GM18868 (cell line): ENCODE measurements around the gene AK1.

Experiments used
- ATAC-seq: cut with Tn5 transposase; IDR thresholded peaks from one replicate; pipeline ENCODE4 v1.9.1; 2021; ENCODE audit warnings: mild to moderate bottlenecking, moderate library complexity; ENCODE audit not compliant: unreplicated experiment

The AK1 gene

GRCh38 chr9:127869310-127870152 is 7.9 kb downstream of the AK1 start:
- ATAC-seq, result no peak

GRCh38 chr9:127868278-127868902 is 9.1 kb downstream of the AK1 start:
- ATAC-seq, result no peak

- no peak for ATAC-seq
Measured at GRCh38 chr9:127867356-127868277, 9.9 kb downstream of the AK1 start.

DNA sequence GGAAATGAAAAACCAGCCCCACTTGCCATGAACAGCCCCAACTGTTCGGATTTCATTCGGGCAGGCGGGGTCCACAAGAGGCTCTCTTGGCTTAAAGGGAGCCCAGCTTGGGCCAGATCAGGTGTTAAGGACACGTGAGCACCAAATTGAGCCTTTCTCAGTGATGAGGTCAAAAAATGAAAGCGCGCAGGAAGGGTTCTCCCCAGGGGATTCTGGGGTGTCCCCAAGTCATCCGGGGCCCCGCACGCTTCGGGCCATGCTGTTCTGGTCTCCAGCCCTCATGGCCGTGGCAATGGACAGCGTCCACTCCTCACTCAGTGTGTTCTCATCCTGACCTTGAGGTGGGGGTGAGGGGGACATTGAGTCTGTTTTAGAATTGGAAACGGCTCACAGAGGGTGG is 10.9 kb downstream of the AK1 start:
- ATAC-seq, result no peak

DNA sequence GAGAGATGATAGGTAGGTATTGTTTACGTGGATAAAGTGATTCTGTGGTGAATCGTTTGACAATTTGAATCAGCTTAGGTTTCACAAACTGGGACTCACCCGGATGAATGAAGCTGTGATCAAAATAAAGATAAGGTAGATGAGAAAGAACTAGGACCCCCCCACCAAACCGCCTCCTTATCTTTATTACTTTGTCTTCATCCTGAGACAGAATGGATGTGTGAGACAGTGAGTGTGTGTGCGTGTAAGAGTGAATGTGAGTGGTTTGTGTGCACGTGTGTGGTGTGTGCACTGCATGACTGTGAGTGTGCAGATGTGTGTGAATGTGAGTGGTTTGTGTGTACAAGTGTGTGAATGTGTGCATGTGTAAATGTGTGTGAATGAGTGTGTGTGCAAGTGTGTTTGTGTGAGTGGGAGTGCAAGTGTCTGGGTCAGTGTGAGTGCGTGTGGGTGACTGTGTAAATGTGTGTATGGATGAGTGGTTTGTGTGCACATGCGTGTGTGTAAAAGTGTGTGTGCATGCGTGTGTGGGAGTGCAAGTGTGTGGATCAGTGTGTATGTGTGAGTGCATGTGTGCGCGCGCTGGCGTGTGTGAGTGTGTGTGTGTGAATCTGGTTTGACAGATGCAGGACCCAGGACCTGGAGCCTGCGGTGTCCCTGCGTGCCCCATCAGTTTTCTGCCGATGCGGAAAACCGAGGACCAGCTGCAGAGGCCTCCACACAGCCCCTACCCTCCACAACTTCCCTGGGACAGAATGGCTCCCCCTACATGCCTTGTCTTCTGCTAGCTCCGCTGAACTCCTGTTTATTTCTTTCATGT is 11.6 kb downstream of the AK1 start:
- ATAC-seq, result no peak

DNA sequence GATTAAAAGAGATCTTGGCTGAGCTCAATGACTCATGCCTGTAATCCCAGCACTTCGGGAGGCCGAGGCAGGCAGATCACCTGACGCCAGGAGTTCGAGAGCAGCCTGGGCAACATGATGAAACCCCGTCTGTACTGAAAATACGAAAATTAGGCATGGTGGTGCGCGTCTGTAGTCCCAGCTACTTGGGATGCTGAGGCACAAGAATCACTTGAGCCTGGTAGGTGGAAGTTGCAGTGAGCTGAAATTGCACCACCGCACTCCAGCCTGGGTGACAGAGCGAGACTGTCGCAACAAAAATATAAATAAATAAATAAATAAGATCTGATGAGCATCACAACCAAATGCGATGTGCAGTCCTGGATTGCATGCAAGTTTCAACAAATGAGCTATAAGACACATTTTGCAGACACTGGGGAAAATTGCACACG is 14.3 kb downstream of the AK1 start:
- no peak for ATAC-seq

DNA sequence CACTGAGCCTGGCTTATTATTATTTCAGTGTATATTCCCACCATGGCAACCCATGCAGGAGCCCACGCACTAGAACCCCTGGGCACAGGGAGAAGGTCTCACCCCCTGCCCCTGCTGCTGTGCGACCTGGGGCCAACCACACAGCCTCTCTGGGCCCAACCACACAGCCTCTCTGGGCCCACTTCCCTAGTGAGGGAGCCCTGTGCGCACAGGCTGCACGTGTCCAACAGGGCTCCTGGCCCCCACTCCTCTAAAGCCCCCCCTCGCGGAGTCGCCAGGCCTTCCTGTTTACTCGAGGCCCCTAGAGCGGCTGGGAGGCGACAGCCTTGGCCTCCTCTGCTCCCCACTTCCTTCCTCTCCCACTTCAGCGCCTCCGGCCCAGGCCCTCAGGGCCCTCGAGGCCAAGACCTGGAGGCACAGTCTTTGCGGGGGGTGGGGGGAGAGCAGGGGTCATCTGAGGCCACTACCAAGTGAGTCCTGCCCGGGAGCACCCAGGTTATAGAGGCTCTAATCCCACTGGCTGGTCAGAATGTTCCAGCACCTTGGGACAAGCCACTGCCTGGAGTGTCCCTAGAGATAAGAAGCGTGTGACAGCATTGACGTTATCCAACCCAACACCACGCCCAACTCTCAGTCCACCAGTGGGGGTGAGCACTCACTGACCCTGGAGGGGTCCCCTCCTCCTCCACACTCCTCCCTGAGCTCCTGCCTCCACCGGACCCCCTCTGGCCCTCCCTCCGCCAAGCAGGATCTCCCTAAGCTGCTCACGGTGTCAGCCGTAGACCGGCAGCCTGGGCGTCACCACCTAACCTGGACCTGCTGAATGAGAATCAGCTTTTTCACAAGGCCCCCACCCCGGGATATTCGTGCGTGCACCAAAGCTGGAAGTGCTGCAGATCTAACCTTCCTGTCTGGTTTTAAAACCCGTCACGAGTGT is 15.1 kb downstream of the AK1 start:
- ATAC-seq, result no peak

DNA sequence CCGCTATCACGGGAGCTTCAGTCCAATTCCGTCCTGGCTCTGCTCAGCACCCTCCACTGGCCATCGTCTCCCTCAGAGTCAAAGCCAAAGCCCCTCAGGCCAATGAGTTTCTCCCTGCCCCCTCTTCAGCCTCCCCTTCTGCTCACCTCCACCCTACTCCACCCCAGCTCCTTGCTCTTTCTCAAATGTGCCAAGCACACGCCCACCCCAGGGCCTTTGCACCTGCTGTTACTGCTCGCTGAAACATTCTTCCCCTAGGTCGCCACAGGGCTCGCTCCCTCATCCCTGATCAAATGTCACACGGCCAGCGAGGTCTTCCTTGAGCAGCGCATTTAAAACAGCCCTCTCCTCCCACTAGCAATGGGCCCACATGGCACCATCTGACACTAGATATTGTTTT is 16.7 kb downstream of the AK1 start:
- ATAC-seq, result no peak

DNA sequence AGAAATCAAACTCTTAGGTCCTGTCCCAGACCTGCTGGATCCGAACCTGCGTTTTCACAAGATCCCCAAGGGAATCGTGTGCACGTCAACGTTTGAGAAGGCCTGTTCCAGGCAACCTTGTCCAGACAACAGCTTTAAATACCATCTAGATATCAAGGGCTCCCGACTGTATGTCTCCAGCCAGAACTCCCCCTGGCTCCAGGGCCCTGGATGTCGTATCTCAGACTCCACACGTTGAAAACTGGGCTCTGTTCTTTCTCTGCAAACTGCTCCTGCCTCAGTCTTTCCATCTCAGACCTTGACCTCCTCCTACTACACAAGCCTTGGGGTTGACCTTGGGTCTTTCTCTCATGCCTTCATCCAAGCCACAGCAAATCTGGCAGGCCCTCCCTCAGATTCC is 17.2 kb downstream of the AK1 start:
- no peak for ATAC-seq

DNA sequence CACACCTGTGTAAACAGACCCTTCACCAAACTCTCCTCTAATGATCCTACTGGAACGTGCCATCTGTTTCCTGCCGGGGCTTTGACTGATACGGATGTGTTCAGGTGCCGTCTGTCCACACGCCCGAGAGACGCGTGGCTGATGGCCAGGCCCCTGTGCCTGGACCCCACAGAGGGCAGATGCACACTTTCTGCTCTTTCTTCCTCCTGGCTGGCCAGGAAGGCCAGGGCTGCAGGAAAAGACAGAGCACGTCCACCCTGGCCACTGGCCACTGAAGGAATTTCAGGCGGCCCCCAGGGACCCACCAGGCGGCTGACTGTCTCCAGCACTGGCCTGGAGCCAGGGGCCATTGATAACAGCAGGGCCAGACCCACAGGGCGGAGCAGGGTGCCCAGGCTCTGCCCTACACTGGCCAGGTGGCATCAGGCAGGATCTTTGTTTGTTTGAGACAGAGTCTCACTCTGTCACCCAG is 19.4 kb downstream of the AK1 start:
- no peak for ATAC-seq

GRCh38 chr9:127857278-127857677 is 20.2 kb downstream of the AK1 start:
- ATAC-seq, result no peak

DNA sequence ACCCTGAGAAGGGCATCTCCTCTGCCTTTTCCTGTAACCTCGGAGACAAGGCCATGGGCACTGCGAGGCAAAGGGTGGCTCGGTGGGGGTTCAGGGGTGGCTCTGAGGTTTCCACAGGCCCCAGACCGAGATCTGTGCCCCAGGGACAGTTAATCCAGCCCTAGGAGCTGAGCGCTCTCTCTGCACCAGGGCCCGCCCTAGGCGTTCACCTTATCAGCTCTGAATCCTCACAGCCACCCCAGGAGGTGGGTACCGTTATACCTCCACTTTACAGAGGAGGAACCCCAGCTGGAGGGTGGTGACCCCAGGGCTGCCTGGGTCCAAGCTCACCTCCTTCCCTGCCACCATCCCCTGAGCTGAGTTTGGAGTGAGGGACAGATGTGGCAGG is 20.8 kb downstream of the AK1 start:
- no peak for ATAC-seq

DNA sequence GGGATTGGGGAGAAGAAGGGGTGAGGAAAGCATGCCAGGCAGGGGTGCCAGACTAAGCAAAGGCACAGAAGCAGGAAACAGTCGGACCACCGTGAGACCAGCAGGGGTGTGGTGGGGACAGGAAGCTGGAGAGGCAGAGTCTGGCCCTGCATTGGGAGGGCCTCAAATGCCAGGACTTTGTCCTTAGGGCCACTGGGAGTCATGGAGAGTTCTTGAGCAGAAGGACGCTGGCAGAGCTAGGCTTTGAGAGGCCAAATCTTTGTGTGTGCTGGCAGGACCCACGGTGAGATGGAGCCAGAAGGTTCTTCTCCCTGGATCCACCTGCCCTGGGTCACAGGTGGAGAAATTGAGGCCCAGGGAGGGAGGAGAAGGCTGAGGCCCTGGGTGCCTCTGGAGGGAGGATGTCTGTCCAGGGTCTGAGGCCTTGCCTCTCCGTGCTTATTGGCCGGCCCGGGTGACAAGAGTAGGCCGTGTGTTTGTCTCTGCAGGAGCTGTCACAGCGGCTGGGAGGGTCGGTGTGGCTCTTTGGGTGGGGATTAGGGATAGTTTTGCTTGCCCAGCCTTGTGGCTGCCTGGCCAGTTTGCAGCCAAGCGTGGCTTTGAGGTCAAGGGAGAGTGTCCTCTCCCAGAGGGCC is 21.3 kb downstream of the AK1 start:
- ATAC-seq, result no peak

DNA sequence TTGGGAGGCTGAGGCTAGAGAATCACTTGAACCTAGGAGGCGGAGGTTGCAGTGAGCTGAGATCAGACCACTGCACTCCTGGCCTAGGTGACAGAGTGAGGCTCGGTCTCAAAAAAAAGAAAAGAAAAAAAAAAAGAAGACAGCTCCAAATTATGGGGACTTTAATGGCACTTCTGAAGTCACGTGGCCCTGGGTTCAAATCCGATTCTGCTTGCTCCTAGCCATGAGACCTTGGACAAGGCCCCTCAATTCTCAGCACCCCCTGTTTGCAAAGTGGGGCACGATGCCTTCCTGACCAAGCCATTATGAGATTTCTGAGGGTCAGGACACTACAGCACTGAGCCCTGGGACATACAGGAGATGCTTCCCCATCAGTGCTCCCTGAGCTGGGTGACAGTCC is 22.0 kb downstream of the AK1 start:
- ATAC-seq, result no peak

GRCh38 chr9:127854960-127855359 is 22.5 kb downstream of the AK1 start:
- no peak for ATAC-seq

GRCh38 chr9:127854184-127854806 is 23.2 kb downstream of the AK1 start, which contains the start of gene ENG:
Gene ENG, minus strand, starts transcription at chr9:127854658. Its CDS starts 303 bp downstream, at chr9:127854355.
- ATAC-seq, result no peak

GRCh38 chr9:127853312-127854183 is 23.9 kb downstream of the AK1 start:
- ATAC-seq, result no peak
